HepG2 (cell line): ENCODE measurements around the gene PAM16.

ENCODE experiments used
- CTCF ChIP-seq: sonication (generic); formaldehyde crosslinking; IDR thresholded peaks from 2 replicates; pipeline ENCODE4 v1.5.0; 2020; ENCODE audit warnings: mild to moderate bottlenecking, missing genetic modification reagents, moderate library complexity
- GABPA ChIP-seq, 2 experiments: IDR thresholded peaks; 2 replicates each; pipeline ENCODE4 v1.6.1; 2011 to 2016; ENCODE audit warnings: low read depth in 2 of 2, low read length in 1 of 2, missing biosample characterization in 1 of 2, missing genetic modification characterization in 1 of 2
- GABPB1 ChIP-seq: IDR thresholded peaks from 2 replicates; pipeline ENCODE4 v1.6.1; 2016; ENCODE audit warnings: mild to moderate bottlenecking, missing genetic modification reagents, moderate library complexity, missing compliant biosample characterization
- NFE2 ChIP-seq: sonication (generic); formaldehyde crosslinking; IDR thresholded peaks from 2 replicates; pipeline ENCODE4 v1.4.0; 2020; ENCODE audit warnings: missing genetic modification reagents
- POLR2A ChIP-seq, 2 experiments: IDR thresholded peaks; 2 replicates each; pipeline ENCODE4 v1.6.1; 2011; ENCODE audit warnings: low read depth in 2 of 2, low read length in 2 of 2, mild to moderate bottlenecking in 1 of 2, moderate library complexity in 1 of 2; ENCODE audit not compliant: insufficient read depth in 1 of 2
- RNF2 ChIP-seq: fragments of 450-650 bp; conservative IDR thresholded peaks from 2 replicates; pipeline ENCODE4 v1.6.1; 2016; ENCODE audit warnings: low read depth
- TBP ChIP-seq: sonication (generic); formaldehyde crosslinking; IDR thresholded peaks from 2 replicates; pipeline ENCODE4 v1.5.0; 2020; ENCODE audit warnings: missing genetic modification reagents
- ZBTB20 ChIP-seq: sonication (generic); formaldehyde crosslinking; IDR thresholded peaks from 2 replicates; pipeline ENCODE4 v1.8.1; 2023; ENCODE audit warnings: missing genetic modification reagents, low read depth, mild to moderate bottlenecking, borderline replicate concordance
- ZBTB46 ChIP-seq: sonication (generic); formaldehyde crosslinking; IDR thresholded peaks from 2 replicates; pipeline ENCODE4 v1.4.0; 2020; ENCODE audit warnings: mild to moderate bottlenecking, missing genetic modification reagents, borderline replicate concordance
- ZNF761 ChIP-seq: sonication (generic); formaldehyde crosslinking; conservative IDR thresholded peaks from 2 replicates; pipeline ENCODE4 v1.4.0; 2020; ENCODE audit warnings: mild to moderate bottlenecking, missing genetic modification reagents
- ZSCAN30 ChIP-seq: sonication (generic); formaldehyde crosslinking; IDR thresholded peaks from 2 replicates; pipeline ENCODE4 v1.5.0; 2020; ENCODE audit warnings: mild to moderate bottlenecking, missing genetic modification reagents
- TF ChIP-seq, protein P1 (sequence below): sonication (generic); formaldehyde crosslinking; conservative IDR thresholded peaks from 2 replicates; pipeline ENCODE4 v1.8.1; 2023; ENCODE audit warnings: missing genetic modification reagents
- TF ChIP-seq, protein P2 (sequence below): sonication (generic); formaldehyde crosslinking; IDR thresholded peaks from 2 replicates; pipeline ENCODE4 v1.4.0; 2020; ENCODE audit warnings: missing genetic modification reagents

- TF ChIP-seq NFE2 (CRISPR knock-in tag) (no peak), CTCF (CRISPR knock-in tag) (no peak), TBP (no peak), ZBTB46 (CRISPR knock-in tag) (no peak), GABPA (IDR thresholded peaks at IDR 0.05; ENCODE audit: low read depth, low read length) (no peak), GABPA (CRISPR knock-in tag; IDR thresholded peaks at IDR 0.05; ENCODE audit: low read depth) (no peak), RNF2 (no peak), ZBTB20 (CRISPR knock-in tag) (no peak), ZSCAN30 (CRISPR knock-in tag) (no peak), POLR2A (IDR thresholded peaks at IDR 0.05; ENCODE audit: insufficient read depth in 1 of 2, low read depth in 2 of 2, low read length in 2 of 2) (no peak), ZNF761 (CRISPR knock-in tag) (no peak), GABPB1 (CRISPR knock-in tag) (no peak)
- TF ChIP-seq, protein P1, sequence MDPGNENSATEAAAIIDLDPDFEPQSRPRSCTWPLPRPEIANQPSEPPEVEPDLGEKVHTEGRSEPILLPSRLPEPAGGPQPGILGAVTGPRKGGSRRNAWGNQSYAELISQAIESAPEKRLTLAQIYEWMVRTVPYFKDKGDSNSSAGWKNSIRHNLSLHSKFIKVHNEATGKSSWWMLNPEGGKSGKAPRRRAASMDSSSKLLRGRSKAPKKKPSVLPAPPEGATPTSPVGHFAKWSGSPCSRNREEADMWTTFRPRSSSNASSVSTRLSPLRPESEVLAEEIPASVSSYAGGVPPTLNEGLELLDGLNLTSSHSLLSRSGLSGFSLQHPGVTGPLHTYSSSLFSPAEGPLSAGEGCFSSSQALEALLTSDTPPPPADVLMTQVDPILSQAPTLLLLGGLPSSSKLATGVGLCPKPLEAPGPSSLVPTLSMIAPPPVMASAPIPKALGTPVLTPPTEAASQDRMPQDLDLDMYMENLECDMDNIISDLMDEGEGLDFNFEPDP (CRISPR knock-in tag): no peak
- TF ChIP-seq, protein P2, sequence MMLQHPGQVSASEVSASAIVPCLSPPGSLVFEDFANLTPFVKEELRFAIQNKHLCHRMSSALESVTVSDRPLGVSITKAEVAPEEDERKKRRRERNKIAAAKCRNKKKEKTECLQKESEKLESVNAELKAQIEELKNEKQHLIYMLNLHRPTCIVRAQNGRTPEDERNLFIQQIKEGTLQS (CRISPR knock-in tag): no peak
Observed at GRCh38 chr16:4399001-4399730, 48.0 kb upstream of the PAM16 start.
